A673 (cell line): ENCODE results near the gene KRTAP21-2.

Experiments used
- EZH2 ChIP-seq: fragments of 200-600 bp; sonication (generic); IDR thresholded peaks from 2 replicates; pipeline ENCODE4 v1.6.1; 2017; ENCODE audit warnings: borderline replicate concordance, low read depth, mild to moderate bottlenecking, mixed read lengths, antibody characterized with exemption, low read length; ENCODE audit not compliant: poor library complexity, severe bottlenecking
- TF ChIP-seq, protein P1 (sequence below): fragments of 300-800, 200-600 bp; sonication (generic); conservative IDR thresholded peaks from 2 replicates; pipeline ENCODE4 v1.5.1; 2017; ENCODE audit warnings: low read depth, mild to moderate bottlenecking, antibody characterized with exemption, low read length, moderate library complexity, mixed read lengths

DNA sequence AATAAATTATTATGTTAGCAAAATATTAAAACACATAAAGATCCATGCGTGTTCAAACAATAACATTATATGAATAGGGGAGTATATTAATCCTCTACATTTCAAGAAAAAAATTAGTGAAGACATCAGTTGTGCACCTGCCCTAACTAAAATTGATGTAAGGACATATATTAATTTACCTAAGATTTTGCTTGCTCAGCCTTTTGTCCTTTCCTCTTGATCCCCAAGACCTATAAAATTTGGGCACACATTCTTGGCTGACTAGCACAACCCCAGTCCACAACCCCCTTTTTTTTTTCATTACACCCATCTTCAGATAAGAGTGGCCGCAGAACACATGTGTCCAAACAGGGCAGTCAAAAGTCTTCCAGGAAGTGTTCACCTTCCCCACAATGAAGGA lies 6.6 kb downstream of the KRTAP21-2 start:
- TF ChIP-seq, protein P1, sequence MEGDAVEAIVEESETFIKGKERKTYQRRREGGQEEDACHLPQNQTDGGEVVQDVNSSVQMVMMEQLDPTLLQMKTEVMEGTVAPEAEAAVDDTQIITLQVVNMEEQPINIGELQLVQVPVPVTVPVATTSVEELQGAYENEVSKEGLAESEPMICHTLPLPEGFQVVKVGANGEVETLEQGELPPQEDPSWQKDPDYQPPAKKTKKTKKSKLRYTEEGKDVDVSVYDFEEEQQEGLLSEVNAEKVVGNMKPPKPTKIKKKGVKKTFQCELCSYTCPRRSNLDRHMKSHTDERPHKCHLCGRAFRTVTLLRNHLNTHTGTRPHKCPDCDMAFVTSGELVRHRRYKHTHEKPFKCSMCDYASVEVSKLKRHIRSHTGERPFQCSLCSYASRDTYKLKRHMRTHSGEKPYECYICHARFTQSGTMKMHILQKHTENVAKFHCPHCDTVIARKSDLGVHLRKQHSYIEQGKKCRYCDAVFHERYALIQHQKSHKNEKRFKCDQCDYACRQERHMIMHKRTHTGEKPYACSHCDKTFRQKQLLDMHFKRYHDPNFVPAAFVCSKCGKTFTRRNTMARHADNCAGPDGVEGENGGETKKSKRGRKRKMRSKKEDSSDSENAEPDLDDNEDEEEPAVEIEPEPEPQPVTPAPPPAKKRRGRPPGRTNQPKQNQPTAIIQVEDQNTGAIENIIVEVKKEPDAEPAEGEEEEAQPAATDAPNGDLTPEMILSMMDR: no peak
- no peak for TF ChIP-seq EZH2
